Esophagus (tissue), 2 donors: Measurements from ENCODE around the gene YAE1. TPM values are rescaled to one million over a fixed set of nuclear protein-coding genes. Genes with fewer than 3 reads are reported as not detected.

Source experiments
- H3K27ac ChIP-seq, 2 donors: one replicate each; pipeline ENCODE4 v1.5.1; 2013; ENCODE audit warnings: low read depth in 2 of 2, mild to moderate bottlenecking in 2 of 2, inconsistent platforms in 1 of 2, low read length in 1 of 2, moderate library complexity in 1 of 2
- H3K27me3 ChIP-seq, 2 donors: one replicate each; pipeline ENCODE4 v1.6.1; 2013; ENCODE audit warnings: low read length in 2 of 2, control low read depth in 1 of 2, mild to moderate bottlenecking in 1 of 2; ENCODE audit not compliant: insufficient read depth in 2 of 2, control insufficient read depth in 1 of 2
- H3K36me3 ChIP-seq, 2 donors: one replicate each; pipeline ENCODE4 v1.6.1; 2013; ENCODE audit warnings: low read length in 1 of 2; ENCODE audit not compliant: control insufficient read depth in 2 of 2, insufficient read depth in 2 of 2
- H3K4me1 ChIP-seq, 2 donors: one replicate each; pipeline ENCODE4 v1.6.1; 2013; ENCODE audit warnings: low read length in 1 of 2; ENCODE audit not compliant: control insufficient read depth in 2 of 2, insufficient read depth in 2 of 2
- H3K4me3 ChIP-seq, 2 donors: one replicate each; pipeline ENCODE4 v1.5.1; 2013; ENCODE audit warnings: low read length in 2 of 2, mild to moderate bottlenecking in 2 of 2, low read depth in 1 of 2, moderate library complexity in 1 of 2
- H3K9me3 ChIP-seq, 2 donors: one replicate each; pipeline ENCODE4 v1.6.1; 2013; ENCODE audit warnings: mild to moderate bottlenecking in 2 of 2, low read depth in 1 of 2, low read length in 1 of 2, moderate library complexity in 1 of 2; ENCODE audit not compliant: control insufficient read depth in 2 of 2, insufficient read depth in 1 of 2
- WGBS, 2 donors: extraction: QIAGEN DNeasy Blood & Tissue Kit; methylation state at CpG; one replicate each; pipeline ENCODE4 v1.1.7; 2013; 5-methylcytosine and 5-hydroxymethylcytosine counted together
- polyA plus RNA-seq, 2 donors: library from polyadenylated mRNA; stranded (reverse); fragments of 200-250 nt; gene quantifications; one replicate each; pipeline ENCODE4 v1.2.3, GENCODE V29; 2013
- donor health status: healthy with polysubstance abuse.
- donor health status: Bipolar disorder and iron deficiency.

YAE1 gene
- polyA plus RNA-seq, 2 donors: 20.8 to 30.2 TPM

DNA sequence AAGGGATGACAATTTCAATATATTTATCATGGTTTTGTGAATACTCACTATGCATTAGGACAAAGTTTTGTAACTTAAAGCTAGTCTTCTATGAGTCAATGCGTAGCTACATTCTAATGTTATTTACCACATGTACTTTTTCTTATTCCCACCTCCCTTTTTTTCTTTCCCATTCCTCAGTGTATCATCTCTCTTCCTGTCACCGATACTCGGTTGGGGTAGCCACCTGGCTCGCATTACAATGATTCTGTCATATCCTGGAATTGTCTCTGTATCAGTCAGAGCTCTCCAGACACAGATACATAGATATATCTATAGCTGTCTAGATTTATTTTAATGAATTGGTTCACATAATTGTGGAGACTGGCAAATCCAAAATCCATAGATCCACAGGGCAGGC, 47.4 kb downstream of the YAE1 start:
- Histone ChIP-seq H3K4me1 (peaks cover 0 to 3% of the 10 kb centered on the region in 2 donors), H3K27ac (no peak overlapping the region), H3K4me3 (no peak overlapping the region), H3K9me3 (no peaks in the 10 kb centered on the region), H3K36me3 (no peaks in the 10 kb centered on the region), H3K27me3 (peaks cover 0 to 3% of the 10 kb centered on the region in 2 donors)
- 77 to 85% methylated on average over 4 of the region's 4 CpGs for WGBS, 2 donors

DNA sequence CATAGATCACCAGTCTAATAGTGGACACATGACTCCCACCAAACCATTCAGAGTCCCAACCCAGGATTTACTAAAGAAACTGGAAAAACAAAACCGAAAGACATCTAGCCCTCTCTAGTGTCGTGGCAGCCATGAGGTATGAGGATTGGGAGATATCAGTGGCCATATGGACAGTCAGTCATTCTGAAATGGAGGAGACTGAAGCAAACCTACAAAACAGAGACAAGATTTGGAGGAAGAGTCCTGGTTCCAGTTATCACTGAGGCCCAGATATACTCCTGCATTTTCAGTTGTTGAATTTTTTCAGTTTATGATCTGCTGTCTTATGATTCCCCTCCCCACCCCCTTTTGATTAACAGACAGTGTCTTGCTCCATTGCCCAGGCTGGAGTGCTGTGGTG, 48.1 kb downstream of the YAE1 start:
- Histone ChIP-seq H3K27ac (no peak overlapping the region), H3K27me3 (peaks cover 0 to 3% of the 10 kb centered on the region in 2 donors), H3K4me1 (peaks cover 0 to 3% of the 10 kb centered on the region in 2 donors), H3K4me3 (no peak overlapping the region), H3K9me3 (no peaks in the 10 kb centered on the region), H3K36me3 (no peaks in the 10 kb centered on the region)
- WGBS, 2 donors: 96 to 97% methylated on average over 2 of the region's 2 CpGs

DNA sequence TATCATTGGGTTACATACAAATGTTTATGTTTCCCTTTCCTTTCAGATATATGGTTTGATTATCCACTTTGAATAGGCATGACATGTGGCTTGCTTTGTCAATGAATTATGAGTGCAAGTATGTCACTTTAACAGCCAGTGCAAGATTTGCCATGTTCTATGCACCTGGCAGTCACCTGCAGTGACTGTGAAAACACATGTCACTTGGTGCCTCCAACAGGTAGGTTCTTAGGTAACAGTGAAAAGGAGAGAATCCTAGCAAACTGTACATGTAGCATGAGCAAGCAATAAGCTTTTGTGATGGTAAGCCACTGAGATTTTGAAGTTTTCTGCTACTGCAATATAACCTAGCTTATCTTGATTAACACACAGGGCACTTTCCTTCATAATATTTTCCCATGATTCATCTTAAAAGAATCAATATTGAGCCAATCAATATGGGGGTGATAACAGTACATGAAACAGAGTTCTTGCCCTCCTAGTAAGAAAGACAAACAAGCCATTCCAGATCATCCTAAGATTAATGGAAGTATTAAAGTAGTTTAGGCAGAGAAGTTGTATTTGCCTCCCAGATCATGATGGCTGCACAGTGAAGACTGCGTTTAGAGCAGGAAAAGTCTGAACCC, 49.3 kb downstream of the YAE1 start:
- no peak overlapping the region for H3K4me3 ChIP-seq
- no peaks in the 10 kb centered on the region for H3K36me3 ChIP-seq
- no peaks in the 10 kb centered on the region for H3K9me3 ChIP-seq
- no peaks in the 10 kb centered on the region for H3K4me1 ChIP-seq
- no peak overlapping the region for H3K27ac ChIP-seq
- WGBS, 2 donors: 46 to 53% methylated on average over 1 of the region's 1 CpG
- H3K27me3 ChIP-seq: peaks cover 0 to 3% of the 10 kb centered on the region in 2 donors

DNA sequence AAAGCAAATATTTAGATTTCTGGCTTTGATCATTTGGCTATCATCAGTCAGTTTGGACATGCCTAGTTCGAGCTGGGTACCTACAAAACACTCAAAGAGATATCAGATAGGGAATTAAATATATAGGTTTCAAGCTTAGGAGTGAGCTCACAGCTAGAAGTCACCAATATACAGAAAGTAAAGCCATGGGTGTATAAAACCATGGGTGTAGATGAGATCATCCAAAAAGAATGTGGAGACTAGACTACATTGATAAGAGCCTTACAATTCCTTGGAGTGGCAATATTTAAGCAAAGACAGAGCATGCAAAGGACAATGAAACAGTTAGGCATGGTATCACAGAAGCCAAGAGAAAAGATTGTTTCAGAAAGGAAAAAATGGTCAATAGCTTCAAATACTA, 49.9 kb downstream of the YAE1 start:
- no peak overlapping the region for H3K4me3 ChIP-seq
- no peaks in the 10 kb centered on the region for H3K4me1 ChIP-seq
- 19 to 33% methylated on average over 1 of the region's 1 CpG for WGBS, 2 donors
- no peaks in the 10 kb centered on the region for H3K36me3 ChIP-seq
- H3K27ac ChIP-seq: no peak overlapping the region
- H3K9me3 ChIP-seq: no peaks in the 10 kb centered on the region
- H3K27me3 ChIP-seq: peaks cover 0 to 3% of the 10 kb centered on the region in 2 donors

DNA sequence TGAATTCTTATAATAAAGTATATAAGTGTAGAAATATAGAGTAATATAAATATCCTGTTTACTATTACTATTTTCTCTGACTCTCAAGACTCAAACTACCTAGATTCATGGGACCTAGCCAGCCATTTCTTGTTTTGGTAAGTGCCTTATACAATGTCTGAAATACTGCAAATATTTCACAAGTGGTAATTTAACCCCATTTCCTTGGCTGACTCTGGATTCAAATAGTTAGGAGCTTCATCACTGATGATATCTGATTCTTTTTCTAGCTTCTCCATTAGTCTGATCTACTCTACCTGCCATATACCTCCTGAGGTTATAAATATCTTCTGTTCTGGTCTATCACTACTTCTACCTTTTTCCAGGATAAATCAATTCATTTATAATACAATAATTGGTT, 50.8 kb downstream of the YAE1 start:
- Histone ChIP-seq H3K4me3 (no peak overlapping the region), H3K27me3 (peaks cover 0 to 3% of the 10 kb centered on the region in 2 donors)

DNA sequence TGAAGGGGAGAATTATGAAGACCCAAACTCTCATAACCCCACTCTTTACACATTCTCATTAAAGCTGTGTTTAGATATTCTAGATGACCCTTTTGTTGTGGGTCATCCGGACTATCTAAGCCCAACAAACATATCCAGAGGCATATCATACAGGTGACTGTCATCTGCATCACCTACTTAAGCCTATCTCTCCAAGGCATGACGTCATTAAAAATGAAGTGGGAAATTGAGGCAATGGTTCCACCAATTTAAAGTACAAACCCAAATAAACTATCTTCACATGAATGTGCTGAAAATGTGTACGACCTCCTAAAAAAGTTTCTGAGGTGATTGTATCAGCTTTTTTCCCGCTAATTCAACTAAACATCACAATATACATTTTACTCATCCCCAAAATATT, 52.7 kb downstream of the YAE1 start:
- 87 to 89% methylated on average over 4 of the region's 4 CpGs for WGBS, 2 donors

More for the DNA sequence above, 50.8 kb downstream of the YAE1 start:
- Histone ChIP-seq H3K9me3 (no peaks in the 10 kb centered on the region), H3K36me3 (no peaks in the 10 kb centered on the region), H3K27ac (no peak overlapping the region), H3K4me1 (no peaks in the 10 kb centered on the region)

DNA sequence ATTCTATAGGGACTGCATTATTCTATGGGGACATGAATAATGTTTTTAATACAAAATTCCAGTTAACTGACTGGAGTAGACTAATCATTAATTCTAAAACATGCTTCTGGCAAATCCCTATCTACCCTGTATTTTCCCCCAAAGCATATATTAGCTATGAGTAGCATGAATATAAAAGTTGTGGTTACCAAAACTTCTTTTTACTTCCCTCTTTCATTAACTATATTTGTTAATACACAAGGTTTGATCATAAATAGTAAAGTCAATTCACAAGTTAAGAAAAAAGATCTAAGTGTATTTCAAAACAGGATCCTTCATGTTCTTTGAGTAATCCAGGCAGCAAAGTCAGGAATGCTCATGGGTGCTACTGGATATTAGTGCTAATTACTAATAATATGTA, 54.3 kb downstream of the YAE1 start:
- Histone ChIP-seq H3K9me3 (no peaks in the 10 kb centered on the region), H3K27me3 (no peaks in the 10 kb centered on the region), H3K27ac (no peak overlapping the region), H3K36me3 (no peaks in the 10 kb centered on the region), H3K4me1 (no peaks in the 10 kb centered on the region), H3K4me3 (no peak overlapping the region)

More for the DNA sequence above, 52.7 kb downstream of the YAE1 start:
- Histone ChIP-seq H3K36me3 (no peaks in the 10 kb centered on the region), H3K4me3 (no peak overlapping the region), H3K27ac (no peak overlapping the region), H3K9me3 (no peaks in the 10 kb centered on the region), H3K27me3 (peaks cover 0 to 3% of the 10 kb centered on the region in 2 donors), H3K4me1 (no peaks in the 10 kb centered on the region)

DNA sequence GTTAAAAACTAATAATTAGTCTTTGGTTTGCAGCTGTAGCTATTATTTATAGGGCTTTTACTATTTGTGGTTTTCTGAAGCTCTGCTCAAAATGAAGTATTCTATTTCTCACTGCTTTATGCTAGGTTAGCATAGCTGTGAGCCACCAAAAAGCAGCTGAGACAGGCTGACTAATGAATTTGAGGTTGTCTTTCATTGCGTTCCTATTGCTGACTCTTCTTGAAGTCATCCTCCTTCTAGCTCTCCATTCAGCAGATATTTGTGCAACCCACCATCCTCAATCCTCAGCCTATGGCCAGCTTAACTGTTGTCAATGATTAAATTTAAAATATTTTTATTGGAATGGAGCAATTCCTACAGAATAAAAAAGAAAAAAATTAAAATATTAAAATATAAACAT, 55.1 kb downstream of the YAE1 start:
- Histone ChIP-seq H3K36me3 (no peaks in the 10 kb centered on the region), H3K27ac (no peak overlapping the region), H3K4me3 (no peak overlapping the region), H3K9me3 (no peaks in the 10 kb centered on the region), H3K27me3 (no peaks in the 10 kb centered on the region), H3K4me1 (peaks cover 0 to under 1% of the 10 kb centered on the region in 2 donors)
- WGBS, 2 donors: 75% methylated on average over 1 of the region's 1 CpG

- Histone ChIP-seq H3K27ac (no peak overlapping the region), H3K4me1 (peaks cover 0 to 2% of the 10 kb centered on the region in 2 donors), H3K4me3 (no peak overlapping the region), H3K36me3 (no peaks in the 10 kb centered on the region), H3K27me3 (no peaks in the 10 kb centered on the region), H3K9me3 (no peaks in the 10 kb centered on the region)
- WGBS, 2 donors: 91% methylated on average over 1 of the region's 1 CpG
These were observed 55.7 kb downstream of the YAE1 start for GRCh38 chr7:39621784-39622411.
